BLaER1 (cell line): ENCODE measurements around the gene BMAL1.

Experiments
- H3K27ac ChIP-seq: shearing (Covaris generic); formaldehyde crosslinking; 2 replicates; pipeline ENCODE4 v1.8.1; 2022
- H3K27me3 ChIP-seq: shearing (Covaris generic); formaldehyde crosslinking; 2 replicates; pipeline ENCODE4 v1.8.1; 2022
- H3K36me3 ChIP-seq: shearing (Covaris generic); formaldehyde crosslinking; 2 replicates; pipeline ENCODE4 v1.8.1; 2022
- H3K4me1 ChIP-seq: shearing (Covaris generic); formaldehyde crosslinking; 2 replicates; pipeline ENCODE4 v1.8.1; 2022
- H3K4me2 ChIP-seq: shearing (Covaris generic); formaldehyde crosslinking; 2 replicates; pipeline ENCODE4 v1.8.1; 2022
- H3K4me3 ChIP-seq: shearing (Covaris generic); formaldehyde crosslinking; 2 replicates; pipeline ENCODE4 v1.8.1; 2022
- H3K9ac ChIP-seq: shearing (Covaris generic); formaldehyde crosslinking; 2 replicates; pipeline ENCODE4 v1.8.1; 2022
- H3K9me3 ChIP-seq: shearing (Covaris generic); formaldehyde crosslinking; 2 replicates; pipeline ENCODE4 v1.8.1; 2022
- H4K20me1 ChIP-seq: shearing (Covaris generic); formaldehyde crosslinking; 2 replicates; pipeline ENCODE4 v1.8.1; 2022
- Cebpa-rat ChIP-seq: shearing (Covaris generic); IDR thresholded peaks from 2 replicates; pipeline ENCODE4 v1.8.1; 2022

BMAL1 gene

DNA sequence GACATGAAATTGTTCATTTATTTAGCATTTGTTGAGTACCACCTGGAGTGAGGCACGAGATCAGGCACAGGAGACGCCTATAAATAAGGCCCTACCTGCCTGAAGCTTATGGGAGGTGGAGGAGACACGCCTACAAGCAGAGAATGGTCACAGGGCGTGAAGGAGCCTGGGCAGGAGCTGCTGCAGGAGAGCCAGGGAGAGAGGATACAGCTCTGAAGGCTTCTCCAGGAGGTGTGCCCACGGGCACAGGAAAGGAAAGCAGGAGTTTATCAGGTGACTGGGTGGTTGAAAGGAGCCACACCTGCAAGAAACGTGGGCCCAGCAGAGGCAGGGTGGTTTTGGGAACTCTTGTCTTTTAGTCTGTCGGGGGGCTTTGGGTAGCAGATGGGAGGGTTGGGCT is 70.3 kb downstream of the BMAL1 start:
- no peak for TF ChIP-seq Cebpa-rat
- peaks cover 73% of the 10 kb centered on the region for H4K20me1 ChIP-seq
- peaks cover 29% of the 10 kb centered on the region for H3K4me1 ChIP-seq
- no peaks in the 10 kb centered on the region for H3K27me3 ChIP-seq
- peak overlapping the region; percentile 40; the same call in 1 of the 2 replicates for H3K9ac ChIP-seq
- peak overlapping the region; percentile 70 for H3K4me2 ChIP-seq
- H3K9me3 ChIP-seq: no peaks in the 10 kb centered on the region
- peaks cover 43% of the 10 kb centered on the region for H3K36me3 ChIP-seq
- H3K27ac ChIP-seq: peak overlapping the region; percentile 40; the same call in 1 of the 2 replicates
- no peak overlapping the region for H3K4me3 ChIP-seq

DNA sequence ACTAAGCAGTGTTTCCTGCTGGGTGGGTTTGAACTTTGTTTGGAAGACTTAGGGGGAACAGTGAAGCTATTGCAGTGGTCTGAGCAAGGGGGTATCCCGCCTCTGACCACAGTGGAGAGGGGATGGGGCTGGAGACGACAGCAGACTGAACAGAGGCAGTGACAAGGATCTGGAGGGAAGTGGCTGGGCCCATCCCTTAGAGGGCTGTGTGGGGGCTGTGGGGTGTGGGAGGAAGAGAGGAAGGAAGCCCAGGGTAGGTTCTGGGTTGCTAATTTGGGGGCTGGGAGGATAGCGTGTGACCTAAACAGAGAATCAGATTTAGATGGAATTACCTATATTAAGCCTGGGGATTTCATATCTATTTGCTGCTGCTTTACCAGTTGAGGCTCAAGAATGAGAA is 70.7 kb downstream of the BMAL1 start:
- Histone ChIP-seq H3K9ac (peak overlapping the region; percentile 40; the same call in 1 of the 2 replicates), H3K4me2 (peak overlapping the region; percentile 70), H3K36me3 (peaks cover 43% of the 10 kb centered on the region), H3K4me3 (no peak overlapping the region), H3K9me3 (no peaks in the 10 kb centered on the region), H3K27ac (peak overlapping the region; percentile 40; the same call in 1 of the 2 replicates), H3K4me1 (peaks cover 29% of the 10 kb centered on the region), H4K20me1 (peaks cover 72% of the 10 kb centered on the region), H3K27me3 (no peaks in the 10 kb centered on the region)
- TF ChIP-seq Cebpa-rat: no peak

DNA sequence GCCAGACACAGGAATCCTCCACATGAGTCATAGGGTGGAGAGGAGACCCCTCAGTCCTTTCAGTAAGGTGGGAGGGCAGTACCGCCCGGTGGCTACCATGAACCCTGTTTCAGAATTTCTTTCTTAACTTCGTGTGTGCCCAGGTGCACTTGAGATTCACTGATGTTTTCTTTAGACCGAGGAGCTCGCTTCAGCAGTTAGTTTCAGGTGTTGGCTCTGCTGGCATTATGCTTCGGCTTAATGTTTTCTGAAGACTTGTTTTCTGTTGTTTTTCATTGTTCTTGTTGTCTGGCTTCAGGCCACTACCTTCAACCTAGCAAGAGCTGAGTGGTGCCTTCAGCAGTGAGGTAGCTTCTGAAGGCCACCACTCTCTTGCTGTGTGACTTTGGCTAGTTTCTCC is 71.5 kb downstream of the BMAL1 start:
- TF ChIP-seq Cebpa-rat: no peak
- H3K4me1 ChIP-seq: peaks cover 29% of the 10 kb centered on the region
- peaks cover 65% of the 10 kb centered on the region for H4K20me1 ChIP-seq
- H3K9me3 ChIP-seq: no peaks in the 10 kb centered on the region
- peak overlapping the region; percentile 70 for H3K4me2 ChIP-seq
- no peak overlapping the region for H3K4me3 ChIP-seq
- H3K27me3 ChIP-seq: no peaks in the 10 kb centered on the region
- H3K27ac ChIP-seq: 0 out of 2 replicates have a peak overlapping the region, but pooled peaks have one; percentile 3
- H3K9ac ChIP-seq: no peak overlapping the region
- H3K36me3 ChIP-seq: peaks cover 48% of the 10 kb centered on the region

DNA sequence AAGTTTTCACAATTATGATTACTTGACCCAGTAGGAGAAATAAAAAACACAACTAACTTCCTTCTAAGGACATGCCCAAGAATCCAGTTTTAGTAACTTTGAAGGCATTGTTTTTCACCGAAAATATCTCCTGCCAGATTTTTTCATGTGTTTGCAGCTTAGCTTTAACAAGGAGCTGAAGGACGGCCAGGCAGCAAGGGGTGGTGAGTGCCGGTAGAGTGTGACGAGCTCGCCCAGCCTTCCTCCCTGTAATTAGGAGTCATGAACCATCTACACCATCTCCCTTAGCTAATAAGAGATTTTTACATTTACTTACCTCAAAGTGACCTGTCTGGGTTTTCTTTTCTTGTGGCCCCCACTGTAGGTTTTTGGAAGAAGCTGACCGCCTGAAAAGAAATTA is 72.0 kb downstream of the BMAL1 start:
- H3K36me3 ChIP-seq: peaks cover 50% of the 10 kb centered on the region
- H3K9ac ChIP-seq: no peak overlapping the region
- no peaks in the 10 kb centered on the region for H3K9me3 ChIP-seq
- no peak overlapping the region for H3K27ac ChIP-seq
- H3K4me1 ChIP-seq: peaks cover 29% of the 10 kb centered on the region
- peaks cover 60% of the 10 kb centered on the region for H4K20me1 ChIP-seq
- H3K27me3 ChIP-seq: no peaks in the 10 kb centered on the region
- H3K4me2 ChIP-seq: no peak overlapping the region
- no peak for TF ChIP-seq Cebpa-rat
- H3K4me3 ChIP-seq: no peak overlapping the region

DNA sequence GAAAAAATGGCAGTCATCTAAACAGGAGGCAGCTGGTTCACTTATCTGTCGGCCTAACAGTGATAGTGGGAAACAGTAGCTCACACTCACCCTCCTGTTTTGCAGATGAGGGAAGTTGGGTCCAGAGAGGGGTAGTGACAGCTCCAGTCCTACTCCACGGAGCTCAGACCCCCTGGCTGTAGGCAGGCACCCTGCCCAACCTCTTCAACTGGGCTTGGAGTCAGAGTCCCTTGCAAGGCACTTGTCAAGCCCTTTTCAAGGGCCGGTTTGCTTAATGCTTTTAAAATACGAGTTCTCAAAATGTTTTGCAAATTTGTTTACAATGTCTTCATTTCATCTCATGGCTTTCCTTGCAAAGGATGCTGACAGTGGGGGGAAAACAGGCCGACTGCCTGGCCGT is 75.1 kb downstream of the BMAL1 start:
- H3K9ac ChIP-seq: no peak overlapping the region
- TF ChIP-seq Cebpa-rat: no peak
- no peaks in the 10 kb centered on the region for H3K9me3 ChIP-seq
- peaks cover 21% of the 10 kb centered on the region for H3K4me1 ChIP-seq
- H3K4me2 ChIP-seq: no peak overlapping the region
- peaks cover 32% of the 10 kb centered on the region for H4K20me1 ChIP-seq
- no peak overlapping the region for H3K4me3 ChIP-seq
- H3K27ac ChIP-seq: no peak overlapping the region
- H3K27me3 ChIP-seq: no peaks in the 10 kb centered on the region
- H3K36me3 ChIP-seq: peaks cover 68% of the 10 kb centered on the region

DNA sequence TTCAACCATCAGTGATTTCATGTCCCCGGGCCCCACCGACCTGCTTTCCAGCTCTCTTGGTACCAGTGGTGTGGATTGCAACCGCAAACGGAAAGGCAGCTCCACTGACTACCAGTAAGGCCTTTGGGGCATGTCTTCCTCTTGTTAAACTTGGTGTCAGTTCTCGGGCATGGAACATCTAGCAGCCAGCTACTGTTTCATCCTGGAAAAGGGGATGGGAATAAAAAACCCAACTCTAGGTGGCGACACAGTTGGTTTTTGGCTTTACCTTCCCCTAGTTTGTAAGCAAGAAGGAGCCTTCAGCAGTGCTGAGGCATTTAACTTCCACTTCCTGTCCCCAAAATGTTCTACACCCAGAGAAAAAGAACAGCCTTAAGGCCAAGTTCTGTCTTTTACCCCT is 76.7 kb downstream of the BMAL1 start:
- Histone ChIP-seq H3K4me2 (no peak overlapping the region), H3K4me3 (no peak overlapping the region), H3K27me3 (no peaks in the 10 kb centered on the region), H3K4me1 (peaks cover 5% of the 10 kb centered on the region; the same call in 1 of the 2 replicates), H3K36me3 (peaks cover 85% of the 10 kb centered on the region), H3K27ac (no peak overlapping the region), H3K9me3 (no peaks in the 10 kb centered on the region), H4K20me1 (peaks cover 16% of the 10 kb centered on the region), H3K9ac (no peak overlapping the region)
- no peak for TF ChIP-seq Cebpa-rat

DNA sequence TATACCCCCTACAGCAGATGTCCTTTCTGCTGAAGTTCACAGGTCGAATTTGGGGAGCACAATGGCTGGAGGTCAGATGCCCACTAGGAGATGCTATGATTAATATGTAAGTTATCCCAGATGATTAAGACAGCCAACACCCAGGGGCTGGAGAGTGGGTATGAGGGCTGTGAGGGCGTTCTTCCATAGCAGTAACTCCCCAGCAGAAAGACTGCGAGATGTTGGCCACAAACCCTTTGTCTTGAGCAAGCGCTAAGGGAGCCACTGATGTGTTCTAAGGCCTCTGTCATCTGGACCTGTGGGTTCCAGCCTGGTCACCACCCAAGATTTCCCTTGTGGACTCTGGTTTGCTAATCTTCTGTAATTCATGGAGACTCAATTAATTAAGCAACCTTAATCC is 77.6 kb downstream of the BMAL1 start:
- no peak overlapping the region for H3K9ac ChIP-seq
- TF ChIP-seq Cebpa-rat: no peak
- H3K4me2 ChIP-seq: no peak overlapping the region
- no peak overlapping the region for H3K27ac ChIP-seq
- no peaks in the 10 kb centered on the region for H3K4me1 ChIP-seq
- no peak overlapping the region for H3K4me3 ChIP-seq
- peaks cover 86% of the 10 kb centered on the region for H3K36me3 ChIP-seq
- no peaks in the 10 kb centered on the region for H3K9me3 ChIP-seq
- H3K27me3 ChIP-seq: no peaks in the 10 kb centered on the region
- H4K20me1 ChIP-seq: peaks cover 8% of the 10 kb centered on the region; the same call in 1 of the 2 replicates

DNA sequence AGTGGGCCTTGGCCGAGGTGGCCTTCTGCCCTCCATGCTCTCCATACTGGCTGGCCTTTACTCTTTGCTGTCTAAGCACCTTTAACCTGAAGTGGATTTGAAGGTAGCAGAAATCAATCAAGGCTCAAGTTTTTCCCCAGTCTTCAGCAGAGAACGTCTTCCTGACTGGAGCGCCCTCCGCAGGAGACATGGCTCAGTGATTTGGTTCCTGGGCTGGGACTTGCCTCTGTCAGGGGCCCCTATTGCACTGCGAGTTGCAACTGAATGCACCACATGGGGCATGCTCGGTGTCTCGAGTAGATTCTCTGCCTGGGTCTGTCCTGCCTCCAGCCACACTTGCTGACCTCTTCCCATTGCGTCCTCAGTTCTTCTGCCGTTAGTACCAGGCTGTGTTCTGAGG is 79.6 kb downstream of the BMAL1 start:
- Histone ChIP-seq H3K27me3 (no peaks in the 10 kb centered on the region), H3K4me3 (no peak overlapping the region), H3K4me1 (no peaks in the 10 kb centered on the region), H3K9ac (no peak overlapping the region), H4K20me1 (peaks cover 8% of the 10 kb centered on the region; the same call in 1 of the 2 replicates), H3K36me3 (peaks cover 91% of the 10 kb centered on the region), H3K4me2 (no peak overlapping the region), H3K9me3 (no peaks in the 10 kb centered on the region), H3K27ac (no peak overlapping the region)
- TF ChIP-seq Cebpa-rat: no peak

DNA sequence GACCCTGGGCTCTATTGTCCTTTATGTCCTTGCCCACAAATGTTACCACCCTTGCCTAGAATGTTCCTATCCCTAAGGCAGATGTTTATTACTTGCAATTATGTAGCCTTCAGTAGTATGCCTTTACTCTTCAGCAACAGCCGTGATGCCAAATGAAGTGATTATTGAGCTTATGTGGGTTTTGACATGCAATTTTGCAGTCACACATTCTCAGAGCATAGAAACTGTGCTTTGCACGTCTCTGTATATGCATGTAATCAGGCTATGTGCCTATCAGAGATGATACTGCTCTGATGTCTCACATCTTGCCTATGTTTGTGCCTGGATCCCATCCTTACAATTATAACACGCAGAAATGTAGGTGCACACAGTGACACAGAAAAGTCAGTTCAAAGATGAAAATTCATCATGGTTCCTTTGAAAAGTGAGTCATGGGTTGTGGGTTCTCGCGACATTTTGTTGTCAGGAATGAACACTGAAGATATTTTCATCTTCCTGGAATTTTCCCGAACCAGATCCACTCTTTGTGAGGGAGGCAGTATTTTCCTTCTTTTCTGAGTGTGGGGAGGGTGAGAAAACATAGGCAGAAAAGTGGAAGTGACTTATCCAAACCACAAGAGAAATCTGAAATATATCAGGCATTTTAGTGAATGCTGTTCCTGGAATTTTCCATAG is 81.1 kb downstream of the BMAL1 start:
- Histone ChIP-seq H4K20me1 (no peaks in the 10 kb centered on the region; the same call in 1 of the 2 replicates), H3K27ac (no peak overlapping the region), H3K36me3 (peaks cover 94% of the 10 kb centered on the region), H3K9ac (no peak overlapping the region), H3K27me3 (no peaks in the 10 kb centered on the region), H3K4me1 (no peaks in the 10 kb centered on the region), H3K4me2 (no peak overlapping the region), H3K4me3 (no peak overlapping the region), H3K9me3 (no peaks in the 10 kb centered on the region)
- no peak for TF ChIP-seq Cebpa-rat

DNA sequence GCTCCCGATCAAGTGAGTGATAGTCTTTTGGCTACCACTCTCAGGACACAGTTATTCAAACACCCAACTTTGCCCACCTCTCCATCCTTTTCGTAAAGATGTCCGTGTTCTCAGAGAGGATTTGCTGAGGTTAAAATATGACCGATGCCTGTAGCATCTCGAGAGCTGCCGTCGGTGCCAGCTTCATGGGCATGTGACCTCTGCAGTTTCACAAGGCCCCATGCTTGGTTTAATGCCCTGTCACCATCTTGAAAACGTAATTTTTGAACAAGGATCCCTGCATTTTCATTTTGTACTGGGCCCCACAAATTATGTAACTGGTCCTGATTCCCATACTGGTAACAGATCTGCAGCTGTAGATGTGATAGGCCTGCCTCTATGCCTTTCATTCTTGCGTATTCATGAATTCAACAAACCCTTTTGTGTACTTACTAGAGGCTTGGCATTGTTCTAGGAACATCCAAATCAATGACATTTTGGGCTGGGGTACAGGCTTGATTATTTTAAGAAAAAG is 85.1 kb downstream of the BMAL1 start:
- H3K4me1 ChIP-seq: no peaks in the 10 kb centered on the region
- no peak overlapping the region for H3K9ac ChIP-seq
- H3K27me3 ChIP-seq: no peaks in the 10 kb centered on the region
- no peak for TF ChIP-seq Cebpa-rat
- peaks cover 98% of the 10 kb centered on the region for H3K36me3 ChIP-seq
- H3K9me3 ChIP-seq: no peaks in the 10 kb centered on the region
- H3K27ac ChIP-seq: no peak overlapping the region
- no peaks in the 10 kb centered on the region for H4K20me1 ChIP-seq
- no peak overlapping the region for H3K4me2 ChIP-seq
- no peak overlapping the region for H3K4me3 ChIP-seq
